Measurements from ENCODE around the gene CSTF3. TPM values are rescaled to one million over a fixed set of nuclear protein-coding genes. Genes with fewer than 3 reads are reported as not detected.

CSTF3 gene
- total RNA-seq, 2 donors from 2014 or later, result 22.9 to 29.9 TPM

DNA sequence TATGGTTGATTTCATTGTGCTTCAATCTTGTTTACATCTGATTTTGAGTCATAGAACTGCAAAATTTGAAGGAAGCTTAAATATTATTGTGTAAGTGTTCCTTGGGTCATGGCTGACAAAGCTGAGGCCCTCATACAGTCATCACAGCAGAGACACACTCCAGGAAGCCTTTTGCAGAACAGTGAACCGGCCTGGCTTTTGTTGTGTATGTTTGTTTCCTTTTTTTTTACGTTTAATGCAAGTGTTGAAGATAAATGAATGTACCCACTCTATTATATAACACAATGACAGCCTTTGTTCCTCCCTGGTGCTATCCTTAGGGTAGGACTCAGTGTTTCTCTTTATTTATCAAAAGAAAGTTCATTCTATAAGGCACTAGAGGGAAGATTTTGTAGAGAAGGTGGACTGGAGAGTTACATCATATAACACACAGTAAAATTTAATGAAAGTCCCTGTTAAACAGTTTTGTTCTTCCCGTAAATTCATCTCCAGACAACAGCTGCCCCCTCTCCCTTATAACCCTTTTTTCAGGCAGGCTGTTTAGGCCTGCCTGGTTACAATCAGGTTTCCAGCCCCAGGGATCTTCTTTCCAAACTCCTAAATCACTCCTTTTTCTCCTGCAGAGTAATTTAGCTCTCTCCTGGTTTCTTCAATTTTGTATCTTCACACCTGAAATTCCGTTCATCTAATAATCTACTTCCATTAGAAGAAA is 34.3 kb upstream of the CSTF3 start:
- no peaks in the 10 kb centered on the region for H3K4me1 ChIP-seq
- H3K9me3 ChIP-seq, result no peaks in the 10 kb centered on the region
- H3K4me3 ChIP-seq, result no peak overlapping the region
- no peak for DNase-seq
- H3K9ac ChIP-seq (ENCODE audit: low read depth in 2 of 2, low read length in 2 of 2), result no peak overlapping the region
- intact Hi-C loops (cut with DNase I), result no loop called here
- no peaks in the 10 kb centered on the region for H3K36me3 ChIP-seq
- no peaks in the 10 kb centered on the region for H3K27me3 ChIP-seq
- H3K27ac ChIP-seq, result no peak overlapping the region
- TF ChIP-seq, protein P1, sequence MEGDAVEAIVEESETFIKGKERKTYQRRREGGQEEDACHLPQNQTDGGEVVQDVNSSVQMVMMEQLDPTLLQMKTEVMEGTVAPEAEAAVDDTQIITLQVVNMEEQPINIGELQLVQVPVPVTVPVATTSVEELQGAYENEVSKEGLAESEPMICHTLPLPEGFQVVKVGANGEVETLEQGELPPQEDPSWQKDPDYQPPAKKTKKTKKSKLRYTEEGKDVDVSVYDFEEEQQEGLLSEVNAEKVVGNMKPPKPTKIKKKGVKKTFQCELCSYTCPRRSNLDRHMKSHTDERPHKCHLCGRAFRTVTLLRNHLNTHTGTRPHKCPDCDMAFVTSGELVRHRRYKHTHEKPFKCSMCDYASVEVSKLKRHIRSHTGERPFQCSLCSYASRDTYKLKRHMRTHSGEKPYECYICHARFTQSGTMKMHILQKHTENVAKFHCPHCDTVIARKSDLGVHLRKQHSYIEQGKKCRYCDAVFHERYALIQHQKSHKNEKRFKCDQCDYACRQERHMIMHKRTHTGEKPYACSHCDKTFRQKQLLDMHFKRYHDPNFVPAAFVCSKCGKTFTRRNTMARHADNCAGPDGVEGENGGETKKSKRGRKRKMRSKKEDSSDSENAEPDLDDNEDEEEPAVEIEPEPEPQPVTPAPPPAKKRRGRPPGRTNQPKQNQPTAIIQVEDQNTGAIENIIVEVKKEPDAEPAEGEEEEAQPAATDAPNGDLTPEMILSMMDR (IDR thresholded peaks at IDR 0.05), result no peak

DNA sequence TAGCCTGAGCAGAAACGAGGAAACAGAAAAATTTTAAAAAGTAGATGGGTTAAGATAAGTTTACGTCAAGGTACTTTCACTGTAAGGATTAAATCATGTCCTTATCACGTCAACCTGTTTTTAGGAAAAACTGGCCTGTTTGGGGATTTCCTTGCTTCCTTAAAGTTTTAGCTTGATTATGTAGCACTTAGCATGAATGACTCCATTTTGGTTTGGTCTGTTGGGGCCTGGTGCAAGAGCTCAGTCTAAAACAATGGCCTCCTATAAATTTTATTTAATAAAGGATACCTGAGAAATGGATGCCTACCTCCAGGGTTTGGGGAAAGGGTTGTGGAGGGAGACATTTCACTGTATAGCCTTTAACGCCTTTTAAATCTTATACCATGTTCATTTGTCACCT is 33.2 kb upstream of the CSTF3 start:
- DNase-seq, result no peak
- TF ChIP-seq, protein P1 (IDR thresholded peaks at IDR 0.05), result no peak
- Histone ChIP-seq H3K27ac (no peak overlapping the region), H3K9ac (ENCODE audit: low read depth in 2 of 2, low read length in 2 of 2) (no peak overlapping the region), H3K9me3 (no peaks in the 10 kb centered on the region), H3K4me3 (no peak overlapping the region), H3K36me3 (no peaks in the 10 kb centered on the region), H3K27me3 (no peaks in the 10 kb centered on the region), H3K4me1 (no peaks in the 10 kb centered on the region)
- intact Hi-C loops (cut with DNase I), result no loop called here

DNA sequence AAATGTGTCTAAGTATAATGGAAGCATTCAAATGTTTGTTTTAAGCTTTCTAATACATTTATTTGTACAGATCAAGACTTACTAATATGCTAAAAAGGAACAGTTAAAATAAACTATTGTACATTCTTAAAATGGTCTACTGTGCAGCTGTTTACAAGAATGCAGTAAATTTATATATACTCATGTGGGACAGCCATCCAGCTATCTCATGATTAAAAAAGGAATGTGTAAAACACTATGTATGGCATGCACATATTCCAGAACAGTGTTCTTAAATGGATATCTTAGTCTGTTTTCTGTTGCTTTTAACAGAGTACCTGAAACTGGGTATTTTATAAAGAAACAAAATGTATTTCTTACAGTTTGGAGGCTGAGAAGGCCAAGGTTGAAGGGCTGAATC is 30.2 kb upstream of the CSTF3 start:
- H3K9ac ChIP-seq (ENCODE audit: low read depth in 2 of 2, low read length in 2 of 2), result no peak overlapping the region
- intact Hi-C loops (cut with DNase I), result no loop called here
- no peaks in the 10 kb centered on the region for H3K27me3 ChIP-seq
- no peak overlapping the region for H3K27ac ChIP-seq
- DNase-seq, result no peak
- H3K4me1 ChIP-seq, result no peaks in the 10 kb centered on the region
- H3K4me3 ChIP-seq, result no peak overlapping the region
- H3K36me3 ChIP-seq, result no peaks in the 10 kb centered on the region
- H3K9me3 ChIP-seq, result no peaks in the 10 kb centered on the region
- TF ChIP-seq, protein P1 (IDR thresholded peaks at IDR 0.05), result no peak

DNA sequence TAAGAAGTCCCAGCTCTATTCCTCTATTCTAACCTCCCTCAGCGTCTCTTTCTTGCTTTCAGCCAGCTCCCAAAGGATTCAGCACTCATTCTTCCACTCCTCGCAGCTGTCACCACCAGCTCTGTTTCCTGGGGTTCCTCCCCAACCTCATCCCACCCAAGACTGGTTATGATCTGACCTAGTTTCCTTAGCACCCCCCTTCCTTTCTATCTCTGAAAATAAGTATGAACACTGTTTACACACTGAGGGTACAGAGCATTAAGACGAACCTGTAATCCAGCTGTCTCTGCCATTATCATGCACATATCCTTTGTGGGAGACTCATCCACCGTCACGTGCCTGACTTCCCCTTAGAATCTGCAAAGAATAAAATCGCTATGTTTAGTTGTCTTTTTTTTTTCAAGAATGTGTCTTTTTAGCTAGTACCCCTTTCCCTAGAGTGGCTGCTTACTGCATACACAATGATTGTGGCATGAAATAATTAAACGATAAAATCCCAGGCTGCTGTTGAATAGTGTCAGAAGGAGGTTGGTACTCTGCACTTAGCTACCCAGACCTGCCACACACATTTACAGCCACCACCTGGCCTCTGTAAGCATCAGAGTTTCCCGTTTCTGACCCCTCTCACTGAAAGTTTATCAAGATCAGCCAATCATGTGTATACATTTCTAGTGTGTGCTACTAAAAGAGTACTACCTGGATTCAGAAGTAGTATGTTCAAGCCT is 26.9 kb upstream of the CSTF3 start:
- Histone ChIP-seq H3K9ac (ENCODE audit: low read depth in 2 of 2, low read length in 2 of 2) (peak overlapping the region in 1 of 2 donors; percentile 13), H3K4me1 (no peaks in the 10 kb centered on the region)
- intact Hi-C loops (cut with DNase I), result no loop called here

DNA sequence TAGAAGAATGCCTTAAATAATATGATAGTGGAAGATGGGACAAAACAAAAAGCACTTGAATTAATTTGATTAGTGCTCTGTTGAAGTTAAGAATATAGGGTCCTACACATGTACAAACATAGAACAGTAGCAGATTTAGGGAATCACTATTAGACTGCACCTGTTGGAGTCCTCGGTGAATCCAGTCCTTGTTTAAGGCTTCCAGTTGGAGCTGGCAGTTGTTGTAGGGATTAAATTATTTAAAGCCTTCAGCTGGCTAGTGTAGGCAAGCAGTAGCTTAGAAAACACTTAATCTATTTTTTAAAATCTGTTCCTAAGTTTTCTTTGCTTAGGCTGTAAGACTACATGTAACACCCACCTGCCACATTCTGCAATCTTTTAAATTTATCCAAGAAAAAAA is 24.5 kb upstream of the CSTF3 start:
- TF ChIP-seq, protein P1 (IDR thresholded peaks at IDR 0.05), result no peak
- no peak for DNase-seq
- Histone ChIP-seq H3K9ac (ENCODE audit: low read depth in 2 of 2, low read length in 2 of 2) (no peak overlapping the region), H3K27ac (no peak overlapping the region), H3K4me3 (no peak overlapping the region), H3K36me3 (no peaks in the 10 kb centered on the region), H3K27me3 (no peaks in the 10 kb centered on the region), H3K4me1 (no peaks in the 10 kb centered on the region), H3K9me3 (no peaks in the 10 kb centered on the region)
- intact Hi-C loops (cut with DNase I), result no loop called here

More for the DNA sequence above, 26.9 kb upstream of the CSTF3 start:
- Histone ChIP-seq H3K4me3 (no peak overlapping the region), H3K36me3 (no peaks in the 10 kb centered on the region), H3K9me3 (no peaks in the 10 kb centered on the region), H3K27me3 (no peaks in the 10 kb centered on the region), H3K27ac (peak overlapping the region; percentile 25)
- DNase-seq, result peak; percentile 35
- TF ChIP-seq, protein P1 (IDR thresholded peaks at IDR 0.05), result no peak
